Skin of body (tissue), 2 donors: ENCODE measurements around the gene GABPA. TPM values are rescaled to one million over a fixed set of nuclear protein-coding genes. Genes with fewer than 3 reads are reported as not detected.

Experiments
- DNase-seq: peaks from one replicate; lab custom pipeline; 2025; lab: John Stamatoyannopoulos, UW
- total RNA-seq: library from RNA; depleted of rRNA; stranded (reverse); fragments of >200 nt; gene quantifications from one replicate; pipeline ENCODE4 v1.2.3, GENCODE V29; 2014

The GABPA gene
- total RNA-seq, 1 donor from 2014 or later: 38.9 TPM

DNA sequence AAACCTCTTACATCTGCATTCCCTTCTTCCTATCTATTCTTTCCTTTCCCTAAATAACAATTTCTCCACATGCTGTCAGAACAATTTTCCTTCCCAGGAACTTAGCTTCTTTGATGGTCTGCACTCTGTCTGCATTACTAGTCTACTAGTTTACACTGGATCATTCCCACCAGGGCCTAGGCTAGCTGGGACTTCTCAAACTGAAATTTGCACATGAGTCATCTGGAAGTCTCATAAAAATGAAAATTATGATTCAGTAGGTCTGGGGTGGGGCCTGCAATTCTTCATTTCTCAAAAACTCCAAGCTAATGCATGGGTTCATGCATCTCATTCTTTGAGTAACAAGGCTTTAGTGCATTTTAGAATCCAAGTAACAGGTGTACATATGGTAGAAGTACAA is 74.2 kb downstream of the GABPA start:
- no peak for DNase-seq

DNA sequence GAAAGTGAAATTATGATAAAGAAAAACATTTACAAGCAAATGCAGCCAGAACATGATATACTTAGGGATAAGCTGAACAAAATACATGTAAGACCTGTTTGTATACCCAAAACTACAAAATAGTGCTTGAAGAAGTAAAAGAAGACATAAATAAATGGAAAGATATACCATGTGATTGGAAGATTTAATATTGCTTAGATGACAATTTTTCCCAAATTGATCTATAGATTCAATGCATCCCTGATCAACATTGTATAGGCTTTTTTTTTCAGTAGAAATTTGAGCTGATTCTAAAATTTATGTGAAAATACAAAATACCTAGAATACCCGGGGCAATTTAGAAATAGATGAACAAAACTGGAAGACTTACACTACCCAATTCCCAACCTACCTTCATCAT is 76.4 kb downstream of the GABPA start:
- no peak for DNase-seq

DNA sequence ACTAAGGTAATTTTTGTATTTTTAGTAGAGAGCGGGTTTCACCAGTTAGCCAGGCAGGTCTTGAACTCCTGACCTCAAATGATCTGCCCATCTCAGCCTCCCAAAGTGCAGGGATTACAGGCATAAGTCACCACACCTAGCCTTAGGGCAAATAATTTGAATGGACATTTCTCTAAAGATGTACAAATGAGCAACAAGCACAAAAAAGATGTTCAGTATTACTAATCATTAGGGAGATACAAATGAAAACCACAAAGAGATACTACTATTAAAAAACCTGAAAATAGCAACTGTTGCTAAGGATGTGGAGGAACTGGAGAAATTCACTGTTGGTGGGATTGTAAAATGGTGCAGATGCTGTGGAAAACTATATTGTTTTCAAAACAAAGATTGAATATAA is 79.1 kb downstream of the GABPA start:
- no peak for DNase-seq

DNA sequence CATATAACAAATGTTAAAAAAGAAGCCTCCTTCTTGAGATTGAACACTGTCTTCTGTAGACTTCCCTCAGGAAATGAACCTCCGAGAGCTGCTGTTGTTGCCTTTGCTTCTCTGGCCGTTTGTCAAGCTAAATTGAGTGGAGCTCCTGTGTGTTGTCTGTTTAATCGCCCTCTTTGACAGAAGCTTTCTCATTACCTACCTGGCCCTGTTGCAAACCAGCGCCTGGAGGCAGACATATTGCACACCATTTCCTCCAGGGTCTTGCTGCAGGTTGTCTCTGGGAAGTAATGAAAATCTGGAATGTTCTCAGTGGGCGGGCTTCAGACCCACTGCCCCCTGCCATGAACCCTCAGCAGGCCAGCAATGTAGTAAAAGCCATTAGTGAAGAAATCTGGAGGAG is 83.3 kb downstream of the GABPA start:
- no peak for DNase-seq

DNA sequence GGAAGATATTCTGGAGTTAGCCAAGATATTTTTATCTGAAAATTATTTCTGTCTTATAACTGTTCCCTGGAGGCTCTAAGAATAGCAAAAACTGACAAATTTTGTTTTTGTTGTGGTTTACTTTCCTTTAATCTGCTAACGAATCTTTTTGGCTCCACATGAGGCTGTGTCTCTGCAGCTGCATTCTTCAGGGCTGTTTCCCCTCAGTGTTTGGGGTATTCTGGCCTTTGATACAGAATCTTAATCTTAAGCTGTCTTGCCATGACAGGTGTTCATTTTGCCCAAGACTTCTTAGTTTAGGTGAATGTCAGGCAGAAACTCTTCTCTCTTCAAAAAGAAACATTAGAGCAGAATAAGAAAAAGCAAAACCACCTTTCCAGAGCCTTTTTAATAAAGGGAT is 83.8 kb downstream of the GABPA start:
- DNase-seq: no peak

Other genes with a start within 250 kb of the GABPA start
- gene MRPL39, start 127.5 kb upstream of the GABPA start, total RNA-seq: 30.2 TPM
- 29.0 TPM for gene JAM2, start 95.7 kb upstream of the GABPA start, total RNA-seq
- gene ATP5PF, start 68 bp upstream of the GABPA start, total RNA-seq: 79.6 TPM